NCI-H1436 treated with DMSO at 0.1 percent for 48 hours (cell line): ENCODE measurements around the gene FARSA.
"Not testable (repeated sequence)": the region's sequence is repeated elsewhere in the genome, so short reads cannot be mapped to it uniquely, and the experiment has no call there.

Experiments
- DNase-seq: peaks from one replicate; lab custom pipeline; 2025; lab: John Stamatoyannopoulos, UW

Gene FARSA

GRCh38 chr19:12953799-12954611 lies 20.5 kb upstream of the FARSA start:
- no peak for DNase-seq

- no peak for DNase-seq
Observed at GRCh38 chr19:12953138-12953798, 19.8 kb upstream of the FARSA start.

- DNase-seq, result no peak
Observed at GRCh38 chr19:12952488-12953137, 19.1 kb upstream of the FARSA start.

- DNase-seq, result not testable (repeated sequence)
Observed at GRCh38 chr19:12952050-12952449, 18.5 kb upstream of the FARSA start.

GRCh38 chr19:12949363-12950283 lies 16.1 kb upstream of the FARSA start:
- no peak for DNase-seq

GRCh38 chr19:12948612-12949362 lies 15.3 kb upstream of the FARSA start:
- DNase-seq, result no peak

- no peak for DNase-seq
Observed at GRCh38 chr19:12947702-12948611, 14.4 kb upstream of the FARSA start.

GRCh38 chr19:12946731-12947496 lies 13.4 kb upstream of the FARSA start:
- DNase-seq, result no peak

GRCh38 chr19:12946092-12946721 lies 12.7 kb upstream of the FARSA start:
- no peak for DNase-seq

GRCh38 chr19:12945479-12946091 lies 12.1 kb upstream of the FARSA start, which contains the start of gene RAD23A:
Gene RAD23A, plus strand, starts transcription at chr19:12945862. Its CDS starts 87 bp downstream, at chr19:12945949.
- DNase-seq, result peak; percentile 80

- no peak for DNase-seq
Observed at GRCh38 chr19:12944104-12944674, 10.7 kb upstream of the FARSA start.

GRCh38 chr19:12943437-12944044 lies 10.0 kb upstream of the FARSA start:
- no peak for DNase-seq

- no peak for DNase-seq
Observed at GRCh38 chr19:12940897-12941296, 7.4 kb upstream of the FARSA start.

GRCh38 chr19:12939975-12940423 lies 6.5 kb upstream of the FARSA start:
- DNase-seq, result no peak

- no peak for DNase-seq
Observed at GRCh38 chr19:12938779-12939601, 5.5 kb upstream of the FARSA start.
